AG04449 (cell line): ENCODE results near the gene SMIM14.
A peak's percentile ranks its signal among the peaks of the same experiment; 100 is the strongest.
"Not testable (repeated sequence)": the region's sequence is repeated elsewhere in the genome, so short reads cannot be mapped to it uniquely, and the experiment has no call there.

ENCODE experiments used
- CTCF ChIA-PET: fragments of 350-600 bp; formaldehyde crosslinking; extraction: SDS; loops from one replicate; lab custom pipeline; 2021; ENCODE audit warnings: antibody characterized with exemption; lab: Yijun Ruan, JAX
- POLR2A ChIA-PET: fragments of 400-600, 350-600 bp; formaldehyde crosslinking; extraction: SDS; loops from one replicate; lab custom pipeline; 2020; ENCODE audit warnings: antibody characterized with exemption, inconsistent platforms; lab: Yijun Ruan, JAX
- DNase-seq: peaks from one replicate; pipeline ENCODE4 v3.0.0-alpha.2; 2010; ENCODE audit warnings: low read depth, low spot score
- H3K4me3 ChIP-seq: 2 replicates; pipeline ENCODE4 v1.5.1; 2011; ENCODE audit warnings: low read depth, mild to moderate bottlenecking, control low read depth, low read length
- CTCF ChIP-seq: IDR thresholded peaks from one replicate; pipeline ENCODE4 v1.5.1; 2011; ENCODE audit warnings: mild to moderate bottlenecking, moderate library complexity, low read length, control low read depth, inconsistent platforms; ENCODE audit not compliant: insufficient read depth; ENCODE audit errors: missing control alignments

The SMIM14 gene

GRCh38 chr4:39522068-39522467, 116.6 kb downstream of the SMIM14 start:
- DNase-seq = no peak
- CTCF ChIA-PET = interaction anchor here (0.5 to 1.3 kb wide), 5 partner anchors 14 to 184 kb away, joined by 3 read pairs; no protein-coding TSS in a partner anchor
- no peak overlapping the region; the same call in 1 of the 2 replicates for H3K4me3 ChIP-seq
- TF ChIP-seq CTCF = no peak
- POLR2A ChIA-PET = no interaction called here

- DNase-seq = no peak
- ChIA-PET CTCF (interaction anchor here (0.5 to 2.0 kb wide), 5 partner anchors 12 to 185 kb away, joined by 3 to 8 read pairs (median 3); no protein-coding TSS in a partner anchor), POLR2A (no interaction called here)
- peak overlapping the region; percentile 21; the same call in 1 of the 2 replicates for H3K4me3 ChIP-seq
- TF ChIP-seq CTCF = no peak
Observed at GRCh38 chr4:39521253-39521919, 117.3 kb downstream of the SMIM14 start.

- CTCF ChIA-PET = no interaction called here
- no peak for DNase-seq
Observed at GRCh38 chr4:39518484-39518883, 120.2 kb downstream of the SMIM14 start.

GRCh38 chr4:39516407-39516966, 122.2 kb downstream of the SMIM14 start:
- no peak for TF ChIP-seq CTCF
- no peak overlapping the region for H3K4me3 ChIP-seq
- no peak for DNase-seq
- ChIA-PET CTCF (interaction anchor here (0.9 kb wide), 1 partner anchor 14 kb away, joined by 3 read pairs; no protein-coding TSS in a partner anchor), POLR2A (interaction anchor here (0.6 kb wide), 1 partner anchor 11 kb away, joined by 3 read pairs; the partner anchor contains the start of gene UGDH)

More at GRCh38 chr4:39518484-39518883, 120.2 kb downstream of the SMIM14 start:
- POLR2A ChIA-PET = no interaction called here
- no peak for TF ChIP-seq CTCF
- H3K4me3 ChIP-seq = no peak overlapping the region

GRCh38 chr4:39515669-39516401, 122.8 kb downstream of the SMIM14 start:
- POLR2A ChIA-PET = interaction anchor here (0.6 kb wide), 2 partner anchors 12 to 205 kb away, joined by 3 read pairs; partner anchors contain the start of gene UGDH
- DNase-seq, H3K4me3 ChIP-seq: not testable (repeated sequence)
- CTCF ChIA-PET = interaction anchor here (0.9 kb wide), 1 partner anchor 14 kb away, joined by 3 read pairs; no protein-coding TSS in a partner anchor

- H3K4me3 ChIP-seq = no peak overlapping the region
- TF ChIP-seq CTCF = no peak
- CTCF ChIA-PET = no interaction called here
- DNase-seq = no peak
- POLR2A ChIA-PET = interaction anchor here (0.6 to 1.7 kb wide), 3 partner anchors 12 to 206 kb away, joined by 3 to 6 read pairs (median 3); partner anchors contain the start of genes SMIM14 and UGDH
Observed at GRCh38 chr4:39514888-39515401, 123.7 kb downstream of the SMIM14 start.

- DNase-seq, H3K4me3 ChIP-seq, CTCF ChIA-PET: not testable (repeated sequence)
- POLR2A ChIA-PET = interaction anchor here (0.7 to 1.7 kb wide), 2 partner anchors 13 to 125 kb away, joined by 3 to 6 read pairs; partner anchors contain the start of genes SMIM14 and UGDH
Observed at GRCh38 chr4:39514266-39514665, 124.4 kb downstream of the SMIM14 start.
